Activated CD8-positive, alpha-beta memory T cell treated with anti-CD3 and anti-CD28 coated beads, Interleukin-2, amount 50 U/mL, for 24 hours (primary cell): ENCODE results near the gene AGBL5.
"Not testable (repeated sequence)": the region's sequence is repeated elsewhere in the genome, so short reads cannot be mapped to it uniquely, and the experiment has no call there.

Source experiments
- DNase-seq: peaks from one replicate; pipeline ENCODE4 v3.0.0-alpha.2; 2020; ENCODE audit errors: extremely low read depth

AGBL5 gene

DNA sequence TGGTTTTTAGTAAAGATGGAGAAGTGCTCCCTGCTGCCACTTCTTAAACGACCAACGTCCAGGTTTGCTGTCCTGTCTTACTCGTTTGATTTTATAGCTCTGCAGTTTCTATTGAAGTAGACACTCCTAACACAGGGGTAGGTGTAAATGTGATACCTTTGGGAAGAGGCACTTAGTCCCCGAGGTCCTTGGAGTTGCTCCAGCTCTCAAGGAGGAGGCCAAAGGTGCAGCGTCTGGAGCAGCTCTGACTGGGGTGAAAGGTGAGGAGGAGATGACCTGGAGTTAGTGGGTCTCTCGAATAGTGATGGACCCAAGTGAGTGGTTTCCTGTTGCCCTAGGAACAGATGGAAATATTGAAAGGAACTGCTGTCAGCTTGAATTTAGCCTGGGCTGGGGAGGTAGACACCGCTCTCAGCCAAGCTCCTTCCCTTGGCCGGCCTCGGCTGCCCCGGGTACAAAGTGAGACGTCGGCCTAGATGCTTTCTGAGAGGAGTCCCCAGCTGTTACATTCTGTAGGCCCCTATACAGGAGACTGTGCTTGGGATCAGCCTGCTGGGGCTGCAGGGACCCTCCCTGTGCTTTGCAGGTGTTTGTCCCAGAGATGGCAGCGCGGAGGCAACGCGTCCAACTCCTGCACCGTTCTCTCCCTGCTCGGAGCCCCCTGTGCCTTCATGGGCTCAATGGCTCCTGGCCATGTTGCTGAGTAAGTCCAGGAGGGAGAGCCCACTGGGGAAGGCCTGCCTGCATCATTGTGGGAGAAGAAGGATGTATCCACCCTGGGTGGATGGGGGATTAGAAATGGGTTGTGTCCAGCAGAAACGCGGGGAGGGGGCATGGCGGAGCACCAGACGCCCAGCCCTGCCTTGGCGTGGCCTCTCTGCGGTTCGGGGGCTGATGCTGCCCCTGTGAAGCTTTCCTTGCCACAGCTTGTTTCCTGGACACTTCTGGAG, 40.6 kb downstream of the AGBL5 start:
- DNase-seq: no peak

DNA sequence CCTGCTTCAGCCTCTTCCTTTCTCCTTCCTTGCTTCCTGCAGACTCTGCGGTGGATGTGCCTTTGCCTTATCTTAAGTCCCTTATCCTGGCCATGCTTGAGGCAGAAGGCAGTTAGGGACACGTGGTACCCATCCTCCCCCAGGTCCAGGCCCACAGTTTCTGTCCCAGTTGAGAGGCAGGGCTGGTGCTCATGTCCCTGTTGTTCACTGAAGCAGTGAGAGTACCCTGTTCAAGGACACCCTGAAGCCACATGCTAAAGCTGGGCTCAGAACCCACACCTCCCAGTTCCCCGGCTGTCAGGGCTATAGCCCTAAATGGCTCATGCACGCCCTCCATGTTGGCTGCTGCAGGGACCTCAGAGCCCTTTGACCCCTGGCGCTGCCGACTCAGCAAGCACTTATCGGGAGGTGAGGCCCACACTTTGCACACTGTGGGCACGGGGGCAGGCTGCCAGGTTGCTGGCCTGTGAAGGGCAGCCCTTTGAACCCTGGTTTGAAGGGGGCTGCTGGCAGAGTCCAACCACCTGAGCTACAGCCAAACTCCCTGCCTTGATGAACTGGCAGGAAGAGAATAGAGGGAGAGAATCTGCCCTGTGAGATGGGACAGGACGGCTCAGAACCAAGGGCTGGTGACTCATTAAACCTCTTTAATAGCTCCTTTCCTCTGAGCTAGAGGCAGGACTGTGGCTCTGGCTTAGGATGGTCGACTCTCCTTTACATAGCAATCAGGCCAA, 41.4 kb downstream of the AGBL5 start:
- DNase-seq: no peak

DNA sequence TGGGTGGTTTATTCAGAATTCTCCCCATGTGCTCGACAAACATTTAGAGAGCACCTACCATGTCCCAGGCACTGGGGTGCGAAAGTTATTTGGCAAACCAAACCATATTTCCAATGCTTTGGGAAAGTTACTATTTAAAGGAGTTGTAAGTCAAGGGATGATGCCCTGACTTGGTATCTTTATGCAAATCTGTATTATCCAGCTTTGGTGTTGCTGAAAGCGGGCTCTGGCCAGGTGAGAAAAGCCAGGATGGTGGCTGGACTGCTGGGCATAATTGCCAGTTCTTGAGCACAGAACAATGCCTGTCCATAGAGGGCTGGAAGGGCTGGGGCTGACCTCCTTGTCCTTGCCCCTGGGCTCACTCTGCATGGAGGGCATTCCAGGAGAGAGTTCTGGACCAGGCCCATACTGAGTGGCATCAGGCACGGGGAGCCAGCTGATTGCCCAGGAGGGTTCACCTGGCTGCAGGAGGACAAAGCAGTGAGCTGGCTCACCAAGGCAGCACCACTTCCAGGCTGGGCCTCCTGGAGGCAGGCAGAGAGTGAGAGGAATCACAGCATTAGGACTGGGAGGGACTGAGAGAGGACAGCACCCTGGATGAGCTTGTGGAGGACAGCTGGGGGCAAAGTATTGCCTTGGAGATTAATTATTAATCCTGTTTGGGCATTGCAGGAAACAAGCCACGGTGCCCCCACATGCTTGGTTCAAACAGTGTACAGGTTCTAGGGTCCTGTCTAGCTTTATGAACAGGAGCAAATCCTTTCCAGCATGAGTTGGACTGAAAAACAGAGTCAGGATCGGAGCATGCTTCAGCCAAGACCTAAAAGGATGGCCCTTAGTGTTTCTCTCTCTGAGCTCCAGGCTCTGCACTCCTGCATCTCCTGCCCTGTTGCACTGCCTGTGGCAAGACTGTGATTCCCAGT, 42.2 kb downstream of the AGBL5 start:
- no peak for DNase-seq

DNA sequence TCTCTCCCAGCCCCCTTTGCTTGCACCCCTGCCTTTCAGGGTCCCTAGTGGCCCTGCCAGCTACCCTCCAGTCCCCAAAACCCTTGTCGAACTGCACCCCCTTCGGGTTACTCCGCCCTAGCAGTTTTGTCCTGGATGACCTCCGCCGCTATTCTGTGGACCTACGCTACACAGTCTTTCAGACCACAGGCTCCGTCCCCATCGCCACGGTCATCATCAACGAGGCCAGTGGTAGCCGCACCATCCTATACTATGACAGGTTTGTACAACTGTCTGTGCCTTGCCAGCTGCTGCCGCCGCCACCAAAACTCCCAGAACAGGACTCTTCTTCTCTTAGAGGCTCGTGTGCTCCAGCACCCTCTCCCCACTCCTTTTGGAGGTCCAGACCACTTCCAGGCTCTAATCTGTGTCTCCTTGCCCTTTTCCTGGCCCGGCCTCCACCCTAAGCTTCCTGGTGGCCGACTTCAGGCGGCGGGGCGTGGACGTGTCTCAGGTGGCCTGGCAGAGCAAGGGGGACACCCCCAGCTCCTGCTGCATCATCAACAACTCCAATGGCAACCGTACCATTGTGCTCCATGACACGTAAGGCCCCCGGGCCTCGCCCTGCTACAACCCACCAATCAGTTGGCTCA, 43.0 kb downstream of the AGBL5 start:
- DNase-seq: no peak

DNA sequence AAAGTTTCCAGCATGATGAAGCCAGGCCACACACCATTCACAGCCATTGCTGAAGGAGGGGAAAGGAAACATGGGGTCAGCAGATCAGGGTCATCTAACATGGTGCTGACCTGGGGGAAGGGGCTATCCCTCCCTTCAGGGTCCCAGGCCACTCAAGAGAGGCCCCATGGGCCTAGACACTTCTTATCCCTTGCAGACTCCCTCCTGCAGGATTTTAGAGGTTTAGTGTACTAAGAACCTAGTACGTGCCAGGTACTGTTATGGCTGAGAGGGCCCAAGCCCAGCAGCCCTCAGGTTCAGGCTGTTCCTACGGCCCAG, 43.9 kb downstream of the AGBL5 start:
- no peak for DNase-seq

DNA sequence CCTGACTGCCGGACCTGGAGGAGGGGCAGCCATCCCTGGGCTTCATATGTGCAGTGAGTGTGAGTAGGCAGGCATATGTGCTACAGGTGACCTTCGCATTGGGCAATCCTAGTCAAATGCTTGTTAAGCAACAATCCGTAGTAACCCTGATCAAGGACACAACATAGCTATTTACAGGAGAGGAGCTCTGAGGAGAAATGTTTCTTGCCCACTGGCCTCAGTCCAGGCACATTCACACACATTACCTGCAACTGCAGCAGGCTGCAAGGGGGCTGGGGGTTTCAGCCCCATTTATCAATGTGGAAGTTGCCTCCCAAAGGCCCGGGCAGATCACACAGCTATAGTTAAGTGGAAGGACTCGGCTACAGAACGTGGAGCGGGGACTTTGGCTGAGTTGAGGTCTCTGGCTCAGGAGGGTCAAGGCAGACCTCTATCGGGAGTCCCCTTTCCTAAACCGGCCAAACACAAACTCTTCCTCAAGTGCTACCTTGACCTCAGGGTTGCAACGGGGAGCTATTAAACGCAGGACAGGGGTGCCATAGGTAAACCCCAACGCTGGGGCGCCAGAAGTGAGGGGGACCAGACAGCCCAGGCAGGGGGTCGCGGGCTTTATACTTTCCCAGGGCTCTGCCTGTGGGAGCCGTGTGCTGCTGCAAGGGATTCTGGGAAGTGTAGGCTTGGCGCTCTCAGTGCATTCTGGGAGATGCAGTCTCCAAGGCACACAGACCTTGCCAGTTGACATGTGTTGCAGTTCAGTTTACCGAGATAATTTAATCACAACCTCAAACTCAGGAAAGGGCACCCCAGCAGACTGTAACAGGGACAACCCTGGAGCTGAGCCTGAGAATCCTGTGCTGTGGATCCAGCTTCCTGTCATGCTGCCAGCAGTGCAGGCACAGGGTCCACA, 44.5 kb downstream of the AGBL5 start:
- no peak for DNase-seq

GRCh38 chr2:27096748-27097297, 45.4 kb downstream of the AGBL5 start:
- DNase-seq: no peak

- no peak for DNase-seq
These were observed 45.9 kb downstream of the AGBL5 start for GRCh38 chr2:27097341-27097740.

DNA sequence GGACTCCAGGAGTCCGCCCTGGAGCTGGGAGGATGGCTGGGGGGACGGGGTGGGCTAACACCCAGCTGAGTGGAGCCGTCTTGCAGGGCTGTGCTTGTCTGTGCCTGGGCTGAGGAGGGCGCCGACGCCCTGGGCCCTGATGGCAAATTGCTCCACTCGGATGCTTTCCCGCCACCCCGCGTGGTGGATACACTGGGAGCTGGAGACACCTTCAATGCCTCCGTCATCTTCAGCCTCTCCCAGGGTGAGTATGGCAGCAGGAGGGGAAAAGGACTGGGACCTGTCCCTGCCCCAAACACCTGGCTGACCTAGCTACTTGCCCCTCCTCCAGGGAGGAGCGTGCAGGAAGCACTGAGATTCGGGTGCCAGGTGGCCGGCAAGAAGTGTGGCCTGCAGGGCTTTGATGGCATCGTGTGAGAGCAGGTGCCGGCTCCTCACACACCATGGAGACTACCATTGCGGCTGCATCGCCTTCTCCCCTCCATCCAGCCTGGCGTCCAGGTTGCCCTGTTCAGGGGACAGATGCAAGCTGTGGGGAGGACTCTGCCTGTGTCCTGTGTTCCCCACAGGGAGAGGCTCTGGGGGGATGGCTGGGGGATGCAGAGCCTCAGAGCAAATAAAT, 48.0 kb downstream of the AGBL5 start:
- DNase-seq: no peak

DNA sequence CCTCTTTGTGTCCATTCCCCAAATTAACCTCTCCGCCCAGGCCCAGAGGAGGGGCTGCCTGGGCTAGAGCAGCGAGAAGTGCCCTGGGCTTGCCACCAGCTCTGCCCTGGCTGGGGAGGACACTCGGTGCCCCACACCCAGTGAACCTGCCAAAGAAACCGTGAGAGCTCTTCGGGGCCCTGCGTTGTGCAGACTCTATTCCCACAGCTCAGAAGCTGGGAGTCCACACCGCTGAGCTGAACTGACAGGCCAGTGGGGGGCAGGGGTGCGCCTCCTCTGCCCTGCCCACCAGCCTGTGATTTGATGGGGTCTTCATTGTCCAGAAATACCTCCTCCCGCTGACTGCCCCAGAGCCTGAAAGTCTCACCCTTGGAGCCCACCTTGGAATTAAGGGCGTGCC, 48.6 kb downstream of the AGBL5 start:
- no peak for DNase-seq

GRCh38 chr2:27102329-27102728, 50.9 kb downstream of the AGBL5 start:
- DNase-seq: no peak

- DNase-seq: no peak
These were observed 54.5 kb downstream of the AGBL5 start for GRCh38 chr2:27105981-27106380.

- DNase-seq: no peak
These were observed 56.8 kb downstream of the AGBL5 start for GRCh38 chr2:27108221-27108620.

- DNase-seq: no peak
These were observed 57.6 kb downstream of the AGBL5 start for GRCh38 chr2:27109083-27109482.

DNA sequence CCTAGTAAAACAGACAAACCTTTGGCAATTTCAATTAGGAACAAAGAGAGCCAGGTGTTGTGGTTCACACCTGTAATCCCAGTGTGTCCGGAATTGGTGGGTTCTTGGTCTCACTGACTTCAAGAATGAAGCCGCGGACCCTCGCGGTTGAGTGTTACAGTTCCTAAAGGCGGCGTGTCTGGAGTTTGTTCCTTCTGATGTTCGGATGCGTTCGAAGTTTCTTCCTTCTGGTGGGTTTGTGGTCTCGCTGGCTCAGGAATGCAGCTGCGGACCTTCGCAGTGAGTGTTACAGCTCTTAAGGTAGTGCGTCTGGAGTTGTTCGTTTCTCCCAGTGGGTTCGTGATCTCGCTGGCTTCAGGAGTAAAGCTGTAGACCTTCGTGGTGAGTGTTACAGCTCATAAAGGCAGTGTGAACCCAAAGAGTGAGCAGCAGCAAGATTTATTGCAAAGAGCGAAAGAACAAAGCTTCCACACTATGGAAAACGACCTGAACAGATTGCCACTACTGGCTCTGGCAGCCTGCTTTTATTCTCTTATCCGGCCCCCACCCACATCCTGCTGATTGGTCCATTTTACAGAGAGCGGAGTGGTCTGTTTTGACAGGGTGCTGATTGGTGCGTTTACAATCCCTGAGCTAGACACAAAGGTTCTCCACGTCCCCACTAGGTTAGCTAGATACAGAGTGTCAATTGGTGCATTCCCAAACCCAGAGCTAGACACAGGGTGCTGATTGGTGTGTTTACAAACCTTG, 59.3 kb downstream of the AGBL5 start:
- not testable (repeated sequence) for DNase-seq

- not testable (repeated sequence) for DNase-seq
These were observed 60.1 kb downstream of the AGBL5 start for GRCh38 chr2:27111392-27112078.

DNA sequence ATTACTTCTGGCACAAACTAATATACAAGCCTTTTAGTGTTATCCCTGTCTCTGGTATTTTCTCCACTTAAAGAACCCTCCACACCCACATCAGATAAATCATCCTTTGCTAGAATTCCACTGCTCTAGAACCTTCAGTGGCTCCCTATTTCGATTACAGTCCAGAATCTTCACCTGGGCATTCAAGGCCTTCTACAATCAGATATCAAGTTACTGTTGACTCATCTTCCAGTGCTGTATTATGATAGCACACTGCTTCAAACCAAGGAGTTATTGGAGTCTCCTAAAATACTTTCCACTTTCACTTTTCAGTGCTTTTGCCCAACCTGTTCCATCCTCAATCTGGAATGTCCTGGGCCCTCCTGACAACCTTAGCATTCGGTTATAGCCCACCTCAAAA, 64.1 kb downstream of the AGBL5 start:
- no peak for DNase-seq

- no peak for DNase-seq
These were observed 66.6 kb downstream of the AGBL5 start for GRCh38 chr2:27117995-27118524.
